NCI-H2107 treated with DMSO at 0.1 percent for 48 hours (cell line): ENCODE data around the gene SERINC5.
"Not testable (repeated sequence)": the region's sequence is repeated elsewhere in the genome, so short reads cannot be mapped to it uniquely, and the experiment has no call there.

Experiments
- DNase-seq: peaks from one replicate; lab custom pipeline; 2025; ENCODE audit not compliant: unreplicated experiment; lab: John Stamatoyannopoulos, UW

Gene SERINC5

GRCh38 chr5:80229902-80230255, 26.0 kb downstream of the SERINC5 start:
- DNase-seq, result no peak

- DNase-seq, result no peak
Observed at GRCh38 chr5:80227979-80228596, 27.8 kb downstream of the SERINC5 start.

DNA sequence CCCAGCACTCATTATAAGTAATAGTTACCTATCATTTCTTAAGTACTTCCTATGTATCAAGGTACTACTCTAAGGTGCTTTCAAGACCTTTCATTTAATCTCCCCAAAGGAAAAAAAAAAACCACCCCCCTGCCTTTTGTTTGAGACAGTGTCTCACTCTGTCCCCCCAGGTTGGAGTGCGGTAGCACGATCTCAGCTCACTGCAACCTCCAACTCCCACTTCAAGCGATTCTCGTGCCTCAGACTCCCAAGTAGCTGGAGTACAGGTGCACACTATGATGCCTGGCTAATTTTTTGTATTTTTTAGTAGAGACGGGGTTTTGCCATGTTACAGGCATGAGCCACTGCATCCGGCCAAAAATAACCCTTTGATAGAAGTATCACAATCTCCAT, 29.9 kb downstream of the SERINC5 start:
- DNase-seq, result no peak

DNA sequence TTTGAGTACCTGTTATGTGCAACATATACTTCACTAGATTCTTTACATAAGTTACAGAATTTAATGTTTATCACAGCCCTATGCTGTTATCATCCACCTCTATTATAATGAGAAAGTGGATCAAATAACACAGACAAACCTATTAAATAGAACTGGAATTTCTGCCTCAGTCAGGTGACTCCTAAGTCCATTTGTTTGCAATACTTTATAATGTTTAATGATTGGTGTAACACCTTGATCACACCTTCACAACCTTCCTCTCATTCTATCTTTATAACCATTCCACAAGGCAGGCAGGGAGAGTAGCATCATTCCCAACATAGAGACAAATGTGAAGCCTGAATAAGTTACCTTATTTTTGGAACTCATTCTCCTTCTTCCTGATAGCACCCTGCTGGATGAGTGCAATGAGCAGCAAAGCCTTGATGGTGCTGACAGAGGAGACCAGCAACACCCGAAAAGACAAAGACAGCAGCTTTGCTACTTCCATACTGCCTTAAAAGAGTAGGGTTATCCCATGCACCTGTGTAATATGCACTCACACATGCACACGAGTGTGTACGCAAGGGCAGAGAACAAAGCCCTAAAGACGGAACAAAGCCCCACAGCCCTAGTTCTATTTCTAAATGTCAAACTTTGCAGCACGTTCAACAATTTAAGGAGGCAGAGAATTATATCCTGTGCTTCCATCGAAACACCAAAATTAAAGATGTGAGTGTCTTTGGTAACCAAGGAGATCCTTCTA, 30.5 kb downstream of the SERINC5 start:
- DNase-seq, result no peak

- DNase-seq, result no peak
Observed at GRCh38 chr5:80223561-80223960, 32.3 kb downstream of the SERINC5 start.

GRCh38 chr5:80220245-80220897, 35.5 kb downstream of the SERINC5 start:
- no peak for DNase-seq

GRCh38 chr5:80219391-80219790, 36.5 kb downstream of the SERINC5 start:
- DNase-seq, result no peak

DNA sequence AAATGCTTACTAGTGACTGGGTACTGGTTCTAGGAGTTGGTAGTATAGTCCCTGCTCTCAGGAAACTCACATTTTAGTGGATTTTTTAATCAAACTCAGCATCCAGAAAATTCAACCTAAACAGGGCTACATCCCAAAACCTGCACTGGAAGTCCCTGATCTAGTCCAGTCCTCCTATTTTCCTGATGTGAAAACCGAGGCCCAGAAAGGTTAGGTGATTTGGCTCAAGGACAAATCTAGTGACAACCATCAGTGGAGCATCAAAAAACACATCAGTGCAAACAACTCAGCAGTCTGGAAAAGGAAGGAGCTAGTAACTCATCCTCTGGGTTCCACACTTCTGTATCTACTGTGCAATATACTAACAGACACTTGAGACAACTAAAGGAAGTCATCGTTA, 38.2 kb downstream of the SERINC5 start:
- no peak for DNase-seq

DNA sequence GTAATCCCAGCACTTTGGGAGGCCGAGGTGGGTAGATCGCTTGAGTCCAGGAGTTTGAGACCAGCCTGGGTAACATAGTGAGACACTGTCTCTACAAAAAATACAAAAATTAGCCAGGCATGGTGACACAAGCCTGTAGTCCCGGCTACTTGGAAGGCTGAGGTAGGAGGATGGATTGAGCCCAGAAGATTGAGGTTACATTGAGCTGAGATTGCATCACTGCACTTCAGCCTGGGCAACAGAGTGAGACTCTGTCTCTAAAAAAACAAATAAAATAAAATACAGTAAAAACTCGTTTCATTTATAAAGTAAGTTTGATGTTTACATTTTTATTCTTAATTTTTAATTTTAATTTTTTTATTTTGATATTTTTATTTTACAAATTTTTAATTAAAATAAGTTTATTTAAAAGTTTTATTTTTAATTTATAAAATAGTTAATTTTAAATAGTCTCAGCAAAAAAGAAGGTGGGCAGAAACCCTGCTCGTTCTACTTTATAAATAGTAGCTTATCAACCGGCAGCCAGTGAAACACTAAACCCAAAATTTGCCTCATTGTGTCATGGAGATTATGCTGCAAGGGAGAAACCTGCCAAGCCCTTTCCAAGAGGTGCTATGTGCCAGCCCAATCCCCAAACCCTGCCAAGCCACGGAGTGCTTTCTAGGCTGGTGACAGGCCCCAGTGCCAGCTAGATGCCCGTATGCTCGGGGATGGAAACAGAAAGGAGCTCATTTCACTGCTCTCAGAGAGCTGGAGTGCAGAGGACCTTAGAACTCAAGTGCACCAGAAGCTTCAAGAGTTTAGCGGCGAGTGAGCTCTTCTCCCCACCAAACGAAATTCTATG, 38.9 kb downstream of the SERINC5 start:
- DNase-seq, result peak; percentile 52

GRCh38 chr5:80216096-80216495, 39.8 kb downstream of the SERINC5 start:
- no peak for DNase-seq

DNA sequence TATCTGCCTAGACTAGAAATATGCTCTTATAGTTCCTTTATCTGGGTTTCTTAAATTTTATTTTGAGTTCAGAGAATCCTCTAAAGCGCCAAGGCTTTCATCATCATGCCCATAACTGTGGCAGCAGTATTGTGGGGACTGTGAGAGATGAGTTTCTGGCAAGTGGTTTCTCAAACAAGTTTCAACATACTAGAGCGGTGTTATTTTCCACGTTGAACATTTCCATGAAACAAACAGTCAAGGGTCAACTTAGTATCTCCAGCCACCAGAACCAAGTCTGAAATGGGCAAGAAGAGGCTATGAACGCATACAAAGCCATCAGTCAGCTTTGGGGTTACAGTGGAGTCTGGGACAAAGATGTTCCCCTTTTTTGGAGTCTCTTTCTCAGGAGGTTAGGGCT, 40.3 kb downstream of the SERINC5 start:
- DNase-seq, result no peak

- DNase-seq, result no peak
Observed at GRCh38 chr5:80213466-80213865, 42.4 kb downstream of the SERINC5 start.

DNA sequence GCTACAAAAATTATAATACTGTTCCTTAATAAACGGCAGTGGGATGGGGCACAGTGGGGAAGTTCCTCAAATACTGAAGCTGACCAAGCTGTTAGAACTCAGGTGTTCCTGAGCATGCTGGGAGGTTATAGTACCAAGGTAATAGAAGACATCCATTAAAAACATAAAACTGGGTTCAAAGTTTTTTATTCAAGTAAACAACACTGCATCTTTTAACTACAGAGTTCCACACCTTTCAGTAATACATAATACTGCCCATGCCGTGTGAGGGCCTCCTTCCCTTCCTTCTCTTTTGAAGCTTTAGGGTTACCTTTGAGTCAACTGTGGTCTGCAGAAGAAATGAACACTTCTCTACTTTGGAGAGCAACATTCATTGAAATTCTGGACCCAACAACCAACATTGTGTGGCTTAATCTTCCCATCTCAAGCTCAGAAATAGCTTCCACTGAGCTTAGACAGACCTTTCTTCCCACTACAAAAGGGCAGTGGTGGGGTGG, 43.6 kb downstream of the SERINC5 start:
- no peak for DNase-seq

- DNase-seq, result no peak
Observed at GRCh38 chr5:80211327-80211726, 44.5 kb downstream of the SERINC5 start.

- no peak for DNase-seq
Observed at GRCh38 chr5:80210014-80210413, 45.8 kb downstream of the SERINC5 start.

DNA sequence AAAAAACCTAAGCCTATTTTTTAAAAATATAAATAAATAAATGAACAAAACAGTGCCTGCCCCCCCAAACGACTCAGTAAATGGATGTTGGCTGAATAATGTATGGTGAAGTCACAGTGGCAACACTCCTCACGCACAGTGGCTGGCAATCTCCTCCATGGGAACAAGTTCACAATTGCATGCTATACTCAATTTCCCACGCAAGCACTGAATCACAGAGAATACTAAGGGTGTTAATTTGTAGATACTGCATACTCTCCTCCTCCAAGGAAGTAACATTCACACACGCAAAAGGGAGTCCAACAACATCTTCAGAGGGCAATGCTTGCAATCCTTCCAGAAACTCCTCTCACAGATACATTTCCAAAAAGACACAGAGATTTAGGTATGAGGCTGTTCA, 47.5 kb downstream of the SERINC5 start:
- DNase-seq, result no peak

DNA sequence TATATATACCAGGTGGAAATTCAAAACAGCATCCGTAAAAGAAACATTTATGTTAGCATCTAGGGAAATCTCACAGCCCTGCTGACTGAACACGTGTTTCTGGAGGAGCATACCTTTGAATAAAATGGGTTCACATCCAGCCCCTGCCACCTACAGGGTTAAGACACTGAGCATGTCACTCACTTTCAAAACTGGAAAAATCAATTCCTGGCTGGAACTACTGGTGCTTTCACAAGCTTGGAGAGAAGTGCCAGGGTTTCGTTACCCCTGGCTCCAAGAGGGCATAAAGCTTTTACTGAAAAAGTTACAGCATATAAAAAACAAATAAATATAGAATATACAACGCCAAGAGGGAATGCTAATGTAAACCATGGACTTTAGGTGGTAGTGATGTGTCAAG, 48.0 kb downstream of the SERINC5 start:
- no peak for DNase-seq

DNA sequence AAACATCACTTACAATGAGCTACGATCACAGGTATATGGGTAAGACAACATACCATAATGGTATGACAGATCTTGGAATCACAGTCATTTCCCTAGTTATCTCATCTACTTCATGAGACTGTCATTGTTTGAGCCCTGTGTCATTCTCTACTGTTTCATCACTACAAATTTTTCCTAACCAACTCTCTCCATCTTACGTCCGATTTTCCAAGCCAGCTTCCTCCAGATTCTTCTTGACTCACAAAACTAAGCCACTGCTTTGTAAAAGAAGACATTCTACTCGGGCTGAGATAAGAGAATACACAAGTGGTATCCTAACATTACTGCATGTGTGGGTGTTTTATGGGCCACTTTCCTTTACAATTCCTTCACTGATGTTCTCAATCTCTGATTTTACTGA, 49.6 kb downstream of the SERINC5 start:
- no peak for DNase-seq

DNA sequence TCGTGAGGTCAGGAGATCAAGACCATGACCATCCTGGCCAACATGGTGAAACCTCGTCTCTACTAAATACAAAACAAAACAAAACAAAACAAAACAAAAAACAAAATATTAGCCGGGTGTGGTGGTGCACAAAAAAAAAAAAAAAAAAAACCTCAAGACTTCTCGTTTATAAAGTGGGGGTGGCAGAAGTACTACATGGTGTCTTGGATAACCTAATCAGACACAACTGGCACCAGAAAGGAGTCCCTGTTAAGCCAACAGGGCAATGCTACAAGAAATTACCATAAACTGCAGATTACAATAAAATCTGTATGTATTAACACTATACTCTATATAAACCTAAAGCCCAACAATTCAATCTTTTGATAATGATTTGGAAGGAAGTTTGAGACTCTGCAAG, 50.0 kb downstream of the SERINC5 start:
- DNase-seq, result no peak

DNA sequence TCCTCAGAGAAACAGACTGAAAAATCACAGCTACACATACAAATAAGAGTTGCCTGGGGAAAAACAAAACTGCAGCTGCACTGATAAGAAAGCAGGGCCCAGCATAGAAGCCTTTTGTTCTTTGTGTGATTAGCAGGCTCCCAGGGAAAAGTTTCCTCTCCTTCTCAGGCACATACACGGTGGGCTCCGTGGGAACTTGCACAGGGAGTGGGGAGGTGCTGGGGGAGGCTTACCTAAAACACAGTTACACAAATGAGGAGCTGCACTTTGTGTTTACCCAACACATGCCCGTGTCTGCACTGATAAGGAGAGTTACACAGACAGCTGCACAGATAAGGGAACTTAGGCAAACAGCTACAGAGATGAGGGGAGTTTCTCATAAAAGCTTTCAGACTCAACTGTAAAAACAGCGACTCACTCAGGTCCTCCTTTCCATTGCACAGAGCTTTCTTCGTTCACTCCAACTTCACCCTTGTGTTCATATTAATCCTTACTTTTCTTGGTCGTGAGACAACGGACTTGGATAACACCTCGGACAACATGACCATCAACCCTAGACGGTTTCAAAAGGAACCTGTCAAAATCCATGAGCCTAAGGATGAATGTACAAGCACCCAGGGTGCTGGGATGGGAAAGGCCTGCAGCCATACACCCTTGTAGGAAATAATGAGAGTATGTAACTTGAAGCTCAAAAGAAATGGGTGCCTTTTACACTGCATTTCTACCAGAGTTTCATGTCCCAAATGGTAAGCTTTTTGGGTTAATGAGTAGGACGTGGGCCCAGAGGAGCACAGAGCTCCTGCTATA, 50.8 kb downstream of the SERINC5 start:
- DNase-seq, result no peak

- DNase-seq, result not testable (repeated sequence)
Observed at GRCh38 chr5:80201763-80202162, 54.1 kb downstream of the SERINC5 start.
